MCF 10A (cell line): Measurements from ENCODE around the gene C1orf185. TPM values are rescaled to one million over a fixed set of nuclear protein-coding genes. Genes with fewer than 3 reads are reported as not detected.
"Not testable (repeated sequence)": the region's sequence is repeated elsewhere in the genome, so short reads cannot be mapped to it uniquely, and the experiment has no call there.

ENCODE experiments used
- BruUV-seq: library from RNA; stranded (reverse); fragments of 400-500 nt; replicated peaks from 2 replicates; lab custom pipeline; 2021; lab: Mats Ljungman, UMichigan
- CTCF ChIA-PET: fragments of 300-600 bp; sonication (Branson Sonifier 250); formaldehyde crosslinking; extraction: SDS; loops from one replicate; lab custom pipeline; 2021; ENCODE audit warnings: antibody characterized with exemption, inconsistent platforms; lab: Yijun Ruan, JAX
- POLR2A ChIA-PET: fragments of 300-600, 350-650 bp; sonication (Branson Sonifier 250); formaldehyde crosslinking; extraction: SDS; loops from one replicate; lab custom pipeline; 2020; ENCODE audit warnings: antibody characterized with exemption, inconsistent platforms; lab: Yijun Ruan, JAX
- DNase-seq: peaks from one replicate; pipeline ENCODE4 v3.0.0-alpha.2; 2018; ENCODE audit not compliant: unreplicated experiment
- H3K27ac Mint-ChIP-seq: one replicate; pipeline ENCODE4 v1.8.0; 2022; ENCODE audit warnings: mild to moderate bottlenecking, low read depth, mixed read lengths; ENCODE audit not compliant: unreplicated experiment
- H3K27me3 Mint-ChIP-seq: one replicate; pipeline ENCODE4 v1.8.0; 2022; ENCODE audit warnings: mixed read lengths; ENCODE audit not compliant: insufficient read depth, unreplicated experiment
- H3K36me3 Mint-ChIP-seq: one replicate; pipeline ENCODE4 v1.8.0; 2022; ENCODE audit warnings: mild to moderate bottlenecking, moderate library complexity, mixed read lengths; ENCODE audit not compliant: insufficient read depth, unreplicated experiment
- H3K4me1 Mint-ChIP-seq: one replicate; pipeline ENCODE4 v1.8.0; 2022; ENCODE audit warnings: mixed read lengths; ENCODE audit not compliant: insufficient read depth, unreplicated experiment
- H3K4me3 Mint-ChIP-seq: one replicate; pipeline ENCODE4 v1.8.0; 2022; ENCODE audit warnings: mild to moderate bottlenecking, moderate library complexity, mixed read lengths; ENCODE audit not compliant: unreplicated experiment
- H3K9me3 Mint-ChIP-seq: one replicate; pipeline ENCODE4 v1.8.0; 2022; ENCODE audit warnings: mixed read lengths; ENCODE audit not compliant: unreplicated experiment
- CTCF ChIP-seq: fragments of 200-600 bp; IDR thresholded peaks from one replicate; pipeline ENCODE4 v1.8.0; 2022; ENCODE audit warnings: antibody characterized with exemption, mild to moderate bottlenecking; ENCODE audit not compliant: unreplicated experiment
- intact Hi-C: fragments of 100-400 bp; cut with micrococcal nuclease; formaldehyde crosslinking; loops from 2 replicates; pipeline ENCODE4 v1.14.1; 2022
- total RNA-seq: library from RNA; stranded (reverse); gene quantifications from 2 replicates; pipeline ENCODE4 v1.2.3, GENCODE V29; 2022

C1orf185 gene
- total RNA-seq, 1 experiment from 2014 or later, result not detected

GRCh38 chr1:51115714-51116404, 13.8 kb downstream of the C1orf185 start:
- BruUV-seq, result no TSS peak

GRCh38 chr1:51119331-51119730, 17.3 kb downstream of the C1orf185 start:
- H3K27me3 Mint-ChIP-seq, result no peaks in the 10 kb centered on the region
- DNase-seq, result no peak
- no peak for TF ChIP-seq CTCF
- no peak overlapping the region for H3K27ac Mint-ChIP-seq
- ChIA-PET POLR2A (interaction anchor here (0.7 kb wide), 1 partner anchor 237 kb away, joined by 3 read pairs; no protein-coding TSS in a partner anchor), CTCF (interaction anchor here (0.6 to 1.6 kb wide), 3 partner anchors 18 to 1473 kb away, joined by 3 to 6 read pairs (median 6); no protein-coding TSS in a partner anchor)
- H3K9me3 Mint-ChIP-seq, result peaks cover 7% of the 10 kb centered on the region
- H3K4me1 Mint-ChIP-seq, result no peaks in the 10 kb centered on the region
- H3K4me3 Mint-ChIP-seq, result no peak overlapping the region
- intact Hi-C loops, result no loop called here
- no peaks in the 10 kb centered on the region for H3K36me3 Mint-ChIP-seq
- no TSS peak for BruUV-seq

More at GRCh38 chr1:51115714-51116404, 13.8 kb downstream of the C1orf185 start:
- H3K4me3 Mint-ChIP-seq, result no peak overlapping the region
- ChIA-PET CTCF (interaction anchor here (1.2 kb wide), 1 partner anchor 9 kb away, joined by 3 read pairs; no protein-coding TSS in a partner anchor), POLR2A (interaction anchor here (0.9 kb wide), 1 partner anchor 15 kb away, joined by 3 read pairs; no protein-coding TSS in a partner anchor)
- H3K36me3 Mint-ChIP-seq, result no peaks in the 10 kb centered on the region
- H3K27me3 Mint-ChIP-seq, result no peaks in the 10 kb centered on the region
- H3K9me3 Mint-ChIP-seq, result no peaks in the 10 kb centered on the region
- DNase-seq, result no peak
- no peak for TF ChIP-seq CTCF
- H3K4me1 Mint-ChIP-seq, result no peaks in the 10 kb centered on the region
- intact Hi-C loops, result no loop called here
- H3K27ac Mint-ChIP-seq, result no peak overlapping the region

- intact Hi-C loops, result no loop called here
- Mint-ChIP-seq H3K36me3 (no peaks in the 10 kb centered on the region), H3K9me3 (peaks cover 7% of the 10 kb centered on the region), H3K27me3 (no peaks in the 10 kb centered on the region), H3K4me3 (no peak overlapping the region), H3K4me1 (no peaks in the 10 kb centered on the region), H3K27ac (no peak overlapping the region)
- ChIA-PET CTCF (interaction anchor here (1.6 kb wide), 1 partner anchor 73 kb away, joined by 3 read pairs; no protein-coding TSS in a partner anchor), POLR2A (no interaction called here)
- no peak for TF ChIP-seq CTCF
- no peak for DNase-seq
- no TSS peak for BruUV-seq
Observed at GRCh38 chr1:51120629-51121028, 18.6 kb downstream of the C1orf185 start.

GRCh38 chr1:51127152-51127551, 25.1 kb downstream of the C1orf185 start:
- CTCF ChIA-PET, result interaction anchor here (0.7 kb wide), 1 partner anchor 49 kb away, joined by 4 read pairs; no protein-coding TSS in a partner anchor
- H3K4me3 Mint-ChIP-seq, H3K27ac Mint-ChIP-seq, H3K27me3 Mint-ChIP-seq, BruUV-seq, DNase-seq, intact Hi-C loops, H3K36me3 Mint-ChIP-seq, H3K9me3 Mint-ChIP-seq, H3K4me1 Mint-ChIP-seq: not testable (repeated sequence)
- POLR2A ChIA-PET, result interaction anchor here (0.7 kb wide), 1 partner anchor 374 kb away, joined by 3 read pairs; no protein-coding TSS in a partner anchor
